ENCODE measurements around the gene PAOX.
"Not testable (repeated sequence)": the region's sequence is repeated elsewhere in the genome, so short reads cannot be mapped to it uniquely, and the experiment has no call there.

The PAOX gene

GRCh38 chr10:133373174-133374090 is 5.6 kb upstream of the PAOX start, which contains the start of gene ECHS1:
ECHS1 (minus strand) TSS chr10:133373354; CDS start chr10:133373333, 21 bp downstream.
- Histone ChIP-seq H3K27me3 (ENCODE audit: low read length) (no peaks in the 10 kb centered on the region), H3K9me3 (ENCODE audit: insufficient read depth, low read length) (no peaks in the 10 kb centered on the region), H3K4me3 (ENCODE audit: insufficient read depth, low read length, poor library complexity, severe bottlenecking) (peak within 1 kb of the TSS; percentile 86), H4K20me1 (ENCODE audit: low read depth, low read length) (no peaks in the 10 kb centered on the region), H2AFZ (ENCODE audit: low read depth, low read length, severe bottlenecking) (peak within 1 kb of the TSS; percentile 62), H3K36me3 (ENCODE audit: low read length) (no peaks in the 10 kb centered on the region), H3F3A (ENCODE audit: insufficient read depth) (peaks cover 5% of the 10 kb centered on the region), H3K79me2 (ENCODE audit: insufficient read depth, low read length) (no peaks in the 10 kb centered on the region), H3K9ac (ENCODE audit: low read length) (peak within 1 kb of the TSS; percentile 66), H3K9me2 (replicated peaks; ENCODE audit: insufficient read depth, low read length) (no peaks in the 10 kb centered on the region), H3K4me2 (ENCODE audit: low read depth, low read length, poor library complexity, severe bottlenecking) (peak within 1 kb of the TSS; percentile 66), H3K27ac (ENCODE audit: low read depth, low read length) (no peak within 1 kb of the TSS)
- TF ChIP-seq CTCF (IDR thresholded peaks at IDR 0.05; ENCODE audit: insufficient read depth, low read length, poor library complexity, severe bottlenecking), result no peak

- no peak overlapping the region for H3K9ac ChIP-seq (ENCODE audit: low read length)
- no peaks in the 10 kb centered on the region for H3K36me3 ChIP-seq (ENCODE audit: low read length)
- TF ChIP-seq EZH2phosphoT487 (conservative IDR thresholded peaks at IDR 0.05; ENCODE audit: low read length) (no peak), CTCF (IDR thresholded peaks at IDR 0.05; ENCODE audit: insufficient read depth, low read length, poor library complexity, severe bottlenecking) (no peak)
- H4K20me1 ChIP-seq (ENCODE audit: low read depth, low read length), result no peaks in the 10 kb centered on the region
- H3K9me3 ChIP-seq (ENCODE audit: insufficient read depth, low read length), result no peaks in the 10 kb centered on the region
- H3K4me3 ChIP-seq (ENCODE audit: insufficient read depth, low read length, poor library complexity, severe bottlenecking), result no peak overlapping the region
- H3F3A ChIP-seq (ENCODE audit: insufficient read depth), result peaks cover 5% of the 10 kb centered on the region
- H3K27me3 ChIP-seq (ENCODE audit: low read length), result no peaks in the 10 kb centered on the region
- H3K27ac ChIP-seq (ENCODE audit: low read depth, low read length), result no peak overlapping the region
- no peak overlapping the region for H3K4me2 ChIP-seq (ENCODE audit: low read depth, low read length, poor library complexity, severe bottlenecking)
- no peaks in the 10 kb centered on the region for H3K79me2 ChIP-seq (ENCODE audit: insufficient read depth, low read length)
- H3K9me2 ChIP-seq (replicated peaks; ENCODE audit: insufficient read depth, low read length), result no peaks in the 10 kb centered on the region
- no peak overlapping the region for H2AFZ ChIP-seq (ENCODE audit: low read depth, low read length, severe bottlenecking)
Observed at GRCh38 chr10:133375357-133376115, 3.5 kb upstream of the PAOX start.

GRCh38 chr10:133376183-133376582 is 2.9 kb upstream of the PAOX start:
- H4K20me1 ChIP-seq (ENCODE audit: low read depth, low read length); H3K27me3 ChIP-seq (ENCODE audit: low read length): not testable (repeated sequence)

More at GRCh38 chr10:133376183-133376582, 2.9 kb upstream of the PAOX start:
- not testable (repeated sequence) for H3K27ac ChIP-seq (ENCODE audit: low read depth, low read length); H2AFZ ChIP-seq (ENCODE audit: low read depth, low read length, severe bottlenecking); H3K9ac ChIP-seq (ENCODE audit: low read length); H3K9me3 ChIP-seq (ENCODE audit: insufficient read depth, low read length); H3F3A ChIP-seq (ENCODE audit: insufficient read depth); H3K36me3 ChIP-seq (ENCODE audit: low read length); H3K4me3 ChIP-seq (ENCODE audit: insufficient read depth, low read length, poor library complexity, severe bottlenecking); H3K4me2 ChIP-seq (ENCODE audit: low read depth, low read length, poor library complexity, severe bottlenecking); H3K79me2 ChIP-seq (ENCODE audit: insufficient read depth, low read length); H3K9me2 ChIP-seq (replicated peaks; ENCODE audit: insufficient read depth, low read length)
